Neuronal stem cell (in vitro differentiated cells): ENCODE results near the gene CACNA1C.

Source experiments
- DNase-seq: peaks from one replicate; pipeline ENCODE4 v3.0.0-alpha.2; 2013; ENCODE audit warnings: low spot score
- H2AFZ ChIP-seq: one replicate; pipeline ENCODE4 v1.6.1; 2013; ENCODE audit warnings: mild to moderate bottlenecking, low read length, inconsistent platforms
- H2AK5ac ChIP-seq: 2 replicates; pipeline ENCODE4 v1.6.1; 2013; ENCODE audit warnings: low read depth, mild to moderate bottlenecking, inconsistent platforms, low read length, moderate library complexity, mixed read lengths
- H2BK120ac ChIP-seq: 2 replicates; pipeline ENCODE4 v1.6.1; 2013; ENCODE audit warnings: low read depth, mild to moderate bottlenecking, inconsistent platforms, low read length, moderate library complexity, mixed read lengths
- H2BK12ac ChIP-seq: one replicate; pipeline ENCODE4 v1.6.1; 2013; ENCODE audit warnings: low read length, inconsistent platforms
- H2BK15ac ChIP-seq: 2 replicates; pipeline ENCODE4 v1.6.1; 2013; ENCODE audit warnings: mild to moderate bottlenecking, low read length, inconsistent platforms, mixed read lengths
- H2BK5ac ChIP-seq: one replicate; pipeline ENCODE4 v1.6.1; 2013; ENCODE audit warnings: inconsistent platforms, mild to moderate bottlenecking, low read length, moderate library complexity
- H3K14ac ChIP-seq: one replicate; pipeline ENCODE4 v1.6.1; 2013; ENCODE audit warnings: low read length, inconsistent platforms
- H3K18ac ChIP-seq: 2 replicates; pipeline ENCODE4 v1.6.1; 2013; ENCODE audit warnings: low read length, inconsistent platforms
- H3K23ac ChIP-seq: 2 replicates; pipeline ENCODE4 v1.6.1; 2013; ENCODE audit warnings: low read depth, mild to moderate bottlenecking, mixed read lengths, low read length, inconsistent platforms; ENCODE audit not compliant: poor library complexity
- H3K27ac ChIP-seq: replicated peaks from 3 replicates; pipeline ENCODE4 v1.5.1; 2013; ENCODE audit warnings: low read length, inconsistent platforms
- H3K27me3 ChIP-seq, 3 experiments: 2 replicates each; pipeline ENCODE4 v1.6.1; 2013; ENCODE audit warnings: low read length in 3 of 3, mild to moderate bottlenecking in 2 of 3, inconsistent platforms in 1 of 3, low read depth in 1 of 3, mixed read lengths in 1 of 3, moderate library complexity in 1 of 3; ENCODE audit not compliant: control insufficient read depth in 3 of 3, insufficient read depth in 3 of 3
- H3K36me3 ChIP-seq, 2 donors: replicated peaks in 1 of 2; 2 replicates each; pipeline ENCODE4 v1.6.1; 2013; ENCODE audit warnings: low read length in 2 of 2; ENCODE audit not compliant: control insufficient read depth in 2 of 2, insufficient read depth in 2 of 2
- H3K4ac ChIP-seq: 2 replicates; pipeline ENCODE4 v1.6.1; 2013; ENCODE audit warnings: inconsistent platforms, mild to moderate bottlenecking, low read length, moderate library complexity
- H3K4me1 ChIP-seq, 2 donors: 1 replicate in 1 of 2; 2 replicates in 1 of 2; pipeline ENCODE4 v1.6.1; 2013; ENCODE audit warnings: low read length in 2 of 2, low read depth in 1 of 2; ENCODE audit not compliant: control insufficient read depth in 2 of 2, insufficient read depth in 1 of 2
- H3K4me2 ChIP-seq: one replicate; pipeline ENCODE4 v1.6.1; 2013; ENCODE audit warnings: mild to moderate bottlenecking, low read length, inconsistent platforms; ENCODE audit not compliant: insufficient read depth, poor library complexity, severe bottlenecking
- H3K4me3 ChIP-seq, 2 donors: 2 replicates each; pipeline ENCODE4 v1.5.1; 2013; ENCODE audit warnings: low read length in 2 of 2, mild to moderate bottlenecking in 2 of 2, inconsistent platforms in 1 of 2, moderate library complexity in 1 of 2
- H3K79me1 ChIP-seq: one replicate; pipeline ENCODE4 v1.6.1; 2013; ENCODE audit warnings: low read depth, mild to moderate bottlenecking, inconsistent platforms, low read length, moderate library complexity
- H3K9ac ChIP-seq: one replicate; pipeline ENCODE4 v1.6.1; 2013; ENCODE audit warnings: mild to moderate bottlenecking, low read depth, low read length, inconsistent platforms; ENCODE audit not compliant: poor library complexity
- H3K9me3 ChIP-seq, 2 donors: replicated peaks in 1 of 2; 2 replicates each; pipeline versions ENCODE3 to v1.6.1; 2013; ENCODE audit warnings: low read length in 2 of 2, mild to moderate bottlenecking in 2 of 2, inconsistent platforms in 1 of 2, low read depth in 1 of 2, mixed read lengths in 1 of 2, moderate library complexity in 1 of 2; ENCODE audit not compliant: control insufficient read depth in 2 of 2, insufficient read depth in 1 of 2
- H4K8ac ChIP-seq: one replicate; pipeline ENCODE4 v1.6.1; 2013; ENCODE audit warnings: low read depth, mild to moderate bottlenecking, inconsistent platforms, low read length, moderate library complexity
- H4K91ac ChIP-seq: one replicate; pipeline ENCODE4 v1.6.1; 2013; ENCODE audit warnings: low read length, low read depth, mild to moderate bottlenecking, inconsistent platforms; ENCODE audit not compliant: poor library complexity
- WGBS, 2 donors: extraction: QIAGEN DNeasy Blood & Tissue Kit; methylation state at CpG; one replicate each; pipeline ENCODE4 v1.1.7; 2013; ENCODE audit warnings: missing lambda C conversion rate in 2 of 2, mixed read lengths in 1 of 2; ENCODE audit not compliant: insufficient read length in 2 of 2, insufficient replicate concordance in 1 of 2; ENCODE audit errors: extremely low coverage in 2 of 2; 5-methylcytosine and 5-hydroxymethylcytosine counted together

The CACNA1C gene

GRCh38 chr12:2323532-2324255 lies 270.9 kb downstream of the CACNA1C start:
- H2BK15ac ChIP-seq, result no peak overlapping the region
- H3K36me3 ChIP-seq, result no peaks in the 10 kb centered on the region
- no peak overlapping the region for H3K9ac ChIP-seq
- no peak overlapping the region for H3K4ac ChIP-seq
- DNase-seq, result no peak
- no peak overlapping the region for H2BK5ac ChIP-seq
- no peak overlapping the region for H3K4me2 ChIP-seq
- no peak overlapping the region for H3K14ac ChIP-seq
- H3K18ac ChIP-seq, result no peak overlapping the region
- peaks cover 0 to 2% of the 10 kb centered on the region in 2 donors for H3K4me1 ChIP-seq
- peaks cover 2% of the 10 kb centered on the region for H3K79me1 ChIP-seq
- H3K23ac ChIP-seq, result no peak overlapping the region
- H3K4me3 ChIP-seq, result no peak overlapping the region
- H4K91ac ChIP-seq, result no peak overlapping the region
- no CpG with 5 or more reads among the region's 9 CpGs for WGBS, 2 donors
- H3K9me3 ChIP-seq, result no peaks in the 10 kb centered on the region
- no peak overlapping the region for H2BK12ac ChIP-seq
- H2AFZ ChIP-seq, result no peak overlapping the region
- H3K27me3 ChIP-seq, result no peaks in the 10 kb centered on the region
- no peak overlapping the region for H3K27ac ChIP-seq
- H2BK120ac ChIP-seq, result no peak overlapping the region
- no peak overlapping the region for H2AK5ac ChIP-seq
- H4K8ac ChIP-seq, result no peak overlapping the region

GRCh38 chr12:2324387-2324786 lies 271.6 kb downstream of the CACNA1C start:
- Histone ChIP-seq H3K18ac (no peak overlapping the region), H3K4me3 (no peak overlapping the region), H2AFZ (no peak overlapping the region), H3K36me3 (no peaks in the 10 kb centered on the region), H2BK5ac (no peak overlapping the region), H2AK5ac (no peak overlapping the region), H4K8ac (no peak overlapping the region), H3K4me1 (peaks cover 0 to 2% of the 10 kb centered on the region in 2 donors), H3K79me1 (no peaks in the 10 kb centered on the region), H3K9me3 (no peaks in the 10 kb centered on the region), H3K27ac (no peak overlapping the region), H3K27me3 (no peaks in the 10 kb centered on the region), H2BK12ac (no peak overlapping the region), H4K91ac (no peak overlapping the region), H3K4ac (no peak overlapping the region), H3K4me2 (no peak overlapping the region), H3K9ac (no peak overlapping the region), H3K23ac (no peak overlapping the region), H3K14ac (no peak overlapping the region), H2BK15ac (no peak overlapping the region), H2BK120ac (no peak overlapping the region)
- DNase-seq, result no peak
- no CpG with 5 or more reads among the region's 9 CpGs for WGBS, 2 donors

- Histone ChIP-seq H3K4me2 (no peak overlapping the region), H3K9ac (no peak overlapping the region), H4K91ac (no peak overlapping the region), H3K79me1 (no peaks in the 10 kb centered on the region), H3K27me3 (no peaks in the 10 kb centered on the region), H3K9me3 (no peaks in the 10 kb centered on the region), H3K18ac (no peak overlapping the region), H2BK12ac (no peak overlapping the region), H2BK5ac (no peak overlapping the region), H3K4me1 (peaks cover 0 to 2% of the 10 kb centered on the region in 2 donors), H3K4me3 (no peak overlapping the region), H2BK120ac (no peak overlapping the region), H3K4ac (no peak overlapping the region), H2BK15ac (no peak overlapping the region), H3K14ac (no peak overlapping the region), H4K8ac (no peak overlapping the region), H2AFZ (no peak overlapping the region), H3K27ac (no peak overlapping the region), H2AK5ac (no peak overlapping the region), H3K36me3 (no peaks in the 10 kb centered on the region), H3K23ac (no peak overlapping the region)
- DNase-seq, result no peak
- WGBS, 2 donors, result no CpG with 5 or more reads among the region's 8 CpGs
These were observed 272.7 kb downstream of the CACNA1C start for GRCh38 chr12:2325519-2325918.

GRCh38 chr12:2326470-2326869 lies 273.7 kb downstream of the CACNA1C start:
- Histone ChIP-seq H3K79me1 (no peaks in the 10 kb centered on the region), H2BK120ac (no peak overlapping the region), H3K23ac (no peak overlapping the region), H3K4me1 (peaks cover 0 to 2% of the 10 kb centered on the region in 2 donors), H4K8ac (no peak overlapping the region), H3K9ac (no peak overlapping the region), H2BK15ac (no peak overlapping the region), H2AFZ (no peak overlapping the region), H2BK12ac (no peak overlapping the region), H2AK5ac (no peak overlapping the region), H3K4me3 (no peak overlapping the region), H3K4me2 (no peak overlapping the region), H4K91ac (no peak overlapping the region), H2BK5ac (no peak overlapping the region), H3K14ac (no peak overlapping the region), H3K18ac (no peak overlapping the region), H3K27me3 (no peaks in the 10 kb centered on the region), H3K36me3 (no peaks in the 10 kb centered on the region), H3K27ac (no peak overlapping the region), H3K4ac (no peak overlapping the region), H3K9me3 (no peaks in the 10 kb centered on the region)
- DNase-seq, result no peak
- no CpG with 5 or more reads among the region's 5 CpGs for WGBS, 2 donors
